Skeletal muscle tissue (tissue), 4 donors: ENCODE results near the gene ALS2CL. TPM values are rescaled to one million over a fixed set of nuclear protein-coding genes. Genes with fewer than 3 reads are reported as not detected.
A peak's percentile ranks its signal among the peaks of the same experiment; 100 is the strongest.

Experiments used
- H3K27ac ChIP-seq: one replicate; pipeline ENCODE4 v1.7.0; 2013; ENCODE audit warnings: mild to moderate bottlenecking, low read depth, low read length, inconsistent platforms
- H3K27me3 ChIP-seq, 3 donors: one replicate each; pipeline ENCODE4 v1.7.0; 2013; ENCODE audit warnings: low read length in 3 of 3; ENCODE audit not compliant: control insufficient read depth in 3 of 3, insufficient read depth in 3 of 3
- H3K36me3 ChIP-seq, 3 donors: one replicate each; pipeline ENCODE4 v1.7.0; 2013; ENCODE audit warnings: low read length in 3 of 3; ENCODE audit not compliant: control insufficient read depth in 3 of 3, insufficient read depth in 3 of 3
- H3K4me1 ChIP-seq, 3 donors: one replicate each; pipeline ENCODE4 v1.7.0; 2013; ENCODE audit warnings: low read length in 3 of 3, mild to moderate bottlenecking in 3 of 3; ENCODE audit not compliant: control insufficient read depth in 3 of 3, insufficient read depth in 3 of 3
- H3K4me3 ChIP-seq, 3 donors: one replicate each; pipeline ENCODE4 v1.7.0; 2013; ENCODE audit warnings: low read length in 3 of 3
- H3K9ac ChIP-seq, 3 donors: one replicate each; pipeline ENCODE4 v1.7.0; 2013; ENCODE audit warnings: low read length in 3 of 3, mild to moderate bottlenecking in 3 of 3, moderate library complexity in 2 of 3, low read depth in 1 of 3
- H3K9me3 ChIP-seq, 3 donors: one replicate each; pipeline ENCODE4 v1.7.0; 2013; ENCODE audit warnings: low read length in 3 of 3; ENCODE audit not compliant: control insufficient read depth in 3 of 3
- total RNA-seq: library from RNA; depleted of rRNA; stranded (reverse); fragments of >200 nt; gene quantifications from one replicate; pipeline ENCODE4 v1.2.3, GENCODE V29; 2014
- donor health status: Osteomylitis.

ALS2CL gene
- total RNA-seq, 1 donor from 2014 or later = 5.2 TPM

DNA sequence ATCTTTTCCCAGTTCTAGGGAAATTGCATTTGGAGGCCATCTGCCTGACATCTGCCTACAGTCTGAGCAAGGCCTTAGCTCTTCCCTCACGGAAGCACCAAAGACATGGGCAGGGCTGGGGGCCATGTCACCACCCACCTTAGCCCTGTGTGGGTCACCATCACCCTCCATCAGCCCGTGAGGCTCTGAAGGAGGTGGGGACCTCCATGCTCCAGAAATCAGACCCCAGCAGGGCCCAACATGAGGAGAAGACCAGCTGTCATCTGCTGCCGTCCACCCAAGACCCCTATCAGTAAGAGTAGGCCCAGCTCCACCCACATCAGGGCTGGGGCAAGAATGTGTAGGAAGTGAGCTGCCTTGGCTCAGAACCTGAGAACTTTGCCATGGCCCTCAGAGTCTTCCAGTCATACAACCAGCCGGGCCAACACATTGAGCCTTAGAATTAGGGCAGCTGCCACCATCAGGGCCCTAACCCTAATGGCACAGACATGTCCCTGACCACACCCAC, 9.6 kb upstream of the ALS2CL start:
- no peaks in the 10 kb centered on the region for H3K9me3 ChIP-seq
- peaks cover 48 to 57% (median 53%) of the 10 kb centered on the region in 3 donors for H3K4me1 ChIP-seq
- H3K9ac ChIP-seq = peak overlapping the region in 1 of 3 donors; percentile 25
- no peak overlapping the region for H3K27ac ChIP-seq
- H3K4me3 ChIP-seq = no peak overlapping the region
- peaks cover 0 to 2% (median 0%) of the 10 kb centered on the region in 3 donors for H3K27me3 ChIP-seq
- H3K36me3 ChIP-seq = no peaks in the 10 kb centered on the region

DNA sequence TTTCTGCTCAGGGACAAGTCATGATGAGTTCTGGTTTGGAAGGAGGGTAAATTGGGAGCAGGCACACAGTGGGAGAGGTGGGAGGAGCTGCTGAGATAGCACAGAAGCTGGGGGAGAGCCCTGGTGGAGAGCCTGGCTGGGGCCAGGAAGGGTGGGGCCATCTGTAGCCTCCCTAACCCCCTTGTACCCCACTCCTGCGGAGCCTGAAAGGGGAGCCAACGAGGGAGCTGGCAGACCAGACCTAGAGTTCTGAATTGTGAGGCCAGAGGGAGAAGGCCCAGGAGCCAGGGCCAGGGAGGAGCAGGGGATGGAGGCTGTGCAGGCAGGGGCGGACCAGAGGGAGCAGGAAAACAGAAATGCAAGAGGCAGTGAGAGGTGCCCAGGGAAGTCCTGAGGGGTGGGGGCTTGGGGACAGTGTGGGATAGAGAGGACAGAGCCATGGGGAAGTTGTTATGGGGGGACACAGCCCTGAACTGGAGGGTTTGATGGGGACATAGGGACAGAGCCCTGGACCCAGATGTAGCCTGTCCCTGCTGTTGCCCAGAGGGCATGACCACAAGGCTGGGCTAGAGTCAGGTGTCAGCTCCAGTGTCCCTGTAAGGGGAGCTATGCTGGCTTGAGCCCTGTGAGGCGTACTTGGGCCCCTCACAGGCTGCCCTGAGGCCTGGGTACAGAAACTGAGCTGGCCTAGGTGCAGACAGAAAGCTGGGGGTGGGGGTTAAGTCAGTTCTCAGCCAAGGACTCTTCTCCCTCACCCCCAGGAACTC, 8.9 kb upstream of the ALS2CL start:
- Histone ChIP-seq H3K27ac (no peak overlapping the region), H3K36me3 (no peaks in the 10 kb centered on the region), H3K9ac (peak overlapping the region in 1 of 3 donors; percentile 33), H3K4me3 (no peak overlapping the region), H3K4me1 (peaks cover 45 to 54% (median 49%) of the 10 kb centered on the region in 3 donors), H3K27me3 (peaks cover 0 to 2% (median 0%) of the 10 kb centered on the region in 3 donors), H3K9me3 (no peaks in the 10 kb centered on the region)

DNA sequence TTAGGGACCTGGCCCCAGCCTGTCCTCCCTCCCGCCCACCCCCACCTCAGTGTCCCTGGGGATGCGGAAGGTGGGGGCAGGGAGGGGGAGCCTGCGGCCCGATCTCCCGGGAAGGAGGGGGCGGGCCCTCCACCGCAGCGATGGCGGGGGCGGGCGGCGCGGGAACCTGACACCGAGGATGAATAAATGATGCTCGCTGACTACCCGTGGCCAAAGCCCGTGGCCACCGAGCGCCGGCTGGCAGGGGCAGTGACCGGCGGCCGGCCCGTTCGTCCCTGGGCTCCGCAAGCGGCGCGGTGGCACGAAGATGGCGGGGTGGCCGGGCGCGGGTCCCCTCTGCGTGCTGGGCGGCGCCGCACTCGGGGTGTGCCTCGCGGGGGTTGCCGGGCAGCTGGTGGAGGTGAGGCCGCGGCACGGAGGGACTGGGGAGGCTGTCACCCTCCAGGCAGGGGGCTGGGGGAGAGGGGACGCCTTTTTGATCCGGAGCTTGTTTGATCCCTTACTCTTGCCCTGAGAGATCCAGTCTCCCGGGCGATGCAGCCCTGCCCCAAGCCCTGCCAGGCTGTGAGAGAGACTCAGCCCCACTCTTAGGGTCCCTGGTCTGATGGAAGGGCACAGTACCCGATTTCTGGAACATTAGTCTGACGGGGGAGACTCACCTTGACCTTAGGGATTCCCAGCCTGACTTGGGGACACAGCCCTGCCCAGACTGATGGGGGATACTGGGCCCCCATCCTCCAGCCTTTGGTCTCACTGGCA, 7.9 kb upstream of the ALS2CL start, which contains the start of gene TMIE:
TMIE (plus strand) TSS at position 212 of the 759 bp plus-strand sequence; CDS start at position 308, 96 bp downstream.
- H3K27ac ChIP-seq = no peak within 1 kb of the TSS
- peak within 1 kb of the TSS in 2 of 3 donors; percentile 47 to 60 for H3K9ac ChIP-seq
- peaks cover 0 to 2% (median 0%) of the 10 kb centered on the region in 3 donors for H3K27me3 ChIP-seq
- H3K4me1 ChIP-seq = peaks cover 53 to 63% (median 53%) of the 10 kb centered on the region in 3 donors
- no peaks in the 10 kb centered on the region for H3K9me3 ChIP-seq
- H3K36me3 ChIP-seq = no peaks in the 10 kb centered on the region
- H3K4me3 ChIP-seq = peak within 1 kb of the TSS in 1 of 3 donors; percentile 49

- peaks cover 0 to 2% (median 0%) of the 10 kb centered on the region in 3 donors for H3K27me3 ChIP-seq
- H3K4me1 ChIP-seq = peaks cover 53 to 66% (median 59%) of the 10 kb centered on the region in 3 donors
- H3K36me3 ChIP-seq = no peaks in the 10 kb centered on the region
- no peak overlapping the region for H3K4me3 ChIP-seq
- no peak overlapping the region for H3K27ac ChIP-seq
- H3K9me3 ChIP-seq = peaks cover 0 to 3% (median 0%) of the 10 kb centered on the region in 3 donors
- no peak overlapping the region for H3K9ac ChIP-seq
These were observed 7.3 kb upstream of the ALS2CL start for GRCh38 chr3:46700772-46701171.

GRCh38 chr3:46699676-46700523, 6.4 kb upstream of the ALS2CL start:
- H3K4me1 ChIP-seq = peaks cover 58 to 66% (median 61%) of the 10 kb centered on the region in 3 donors
- H3K27ac ChIP-seq = no peak overlapping the region
- no peaks in the 10 kb centered on the region for H3K36me3 ChIP-seq
- peaks cover 0 to 3% (median 0%) of the 10 kb centered on the region in 3 donors for H3K9me3 ChIP-seq
- no peak overlapping the region for H3K4me3 ChIP-seq
- H3K9ac ChIP-seq = peak overlapping the region in 1 of 3 donors; percentile 57
- peaks cover 0 to 2% (median 0%) of the 10 kb centered on the region in 3 donors for H3K27me3 ChIP-seq

DNA sequence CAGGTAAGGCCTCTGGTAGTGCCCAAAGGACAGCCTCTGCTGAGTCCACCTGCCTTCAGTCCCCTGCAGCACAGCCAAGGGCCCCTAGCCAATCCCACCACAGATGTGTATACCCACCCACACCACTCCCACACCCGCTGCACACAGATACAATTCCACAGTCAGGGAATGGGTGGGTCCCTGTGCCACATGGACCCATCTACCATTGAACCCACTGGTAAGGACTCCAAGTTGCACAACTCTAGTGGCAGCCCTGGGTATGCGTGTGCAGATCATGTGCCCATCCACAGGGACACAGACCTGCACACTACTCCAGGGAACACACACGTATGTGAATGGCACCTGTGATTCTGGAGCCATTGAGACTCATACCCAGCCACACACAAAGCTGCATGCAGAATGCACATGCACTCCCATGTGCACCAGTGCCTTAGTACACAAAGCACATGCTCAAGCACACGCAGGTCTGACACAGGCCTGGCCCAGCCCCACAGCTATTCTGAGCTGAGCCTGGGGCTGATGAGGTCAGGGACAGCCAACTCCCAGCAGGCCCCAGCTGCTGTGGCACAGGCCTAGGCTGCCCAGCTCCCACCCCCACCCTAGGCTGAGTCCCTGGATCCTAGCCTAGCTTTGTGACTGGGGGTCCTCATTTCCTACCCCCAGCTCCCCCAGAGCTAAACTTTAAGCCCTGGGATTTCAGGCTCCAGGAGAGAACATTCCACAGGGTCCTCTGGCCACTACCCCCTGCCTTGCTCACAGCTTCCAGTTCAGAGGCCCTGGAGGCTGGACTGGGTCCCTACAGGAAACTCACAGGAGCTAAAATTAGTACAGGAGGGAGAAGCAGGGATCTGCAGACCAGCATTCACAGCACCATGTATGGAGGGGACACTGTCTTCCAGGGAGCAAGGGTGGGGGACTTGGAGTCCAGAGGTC, 2.7 kb upstream of the ALS2CL start:
- no peaks in the 10 kb centered on the region for H3K27me3 ChIP-seq
- peak overlapping the region; percentile 80 for H3K27ac ChIP-seq
- peaks cover 0 to 3% (median 0%) of the 10 kb centered on the region in 3 donors for H3K9me3 ChIP-seq
- peak overlapping the region in 2 of 3 donors; percentile 45 to 52 for H3K4me3 ChIP-seq
- H3K4me1 ChIP-seq = peaks cover 67 to 77% (median 71%) of the 10 kb centered on the region in 3 donors
- H3K36me3 ChIP-seq = no peaks in the 10 kb centered on the region
- H3K9ac ChIP-seq = peak overlapping the region; percentile 41 to 87 (median 81)

GRCh38 chr3:46695177-46695961, 1.9 kb upstream of the ALS2CL start:
- H3K4me1 ChIP-seq = peaks cover 70 to 78% (median 72%) of the 10 kb centered on the region in 3 donors
- no peaks in the 10 kb centered on the region for H3K36me3 ChIP-seq
- peak overlapping the region in 2 of 3 donors; percentile 81 to 87 for H3K9ac ChIP-seq

GRCh38 chr3:46694520-46694919, 1.0 kb upstream of the ALS2CL start:
- no peaks in the 10 kb centered on the region for H3K27me3 ChIP-seq
- peak overlapping the region; percentile 60 to 68 (median 61) for H3K4me3 ChIP-seq
- H3K9ac ChIP-seq = peak overlapping the region; percentile 68 to 87 (median 74)
- peaks cover 0 to 3% (median 0%) of the 10 kb centered on the region in 3 donors for H3K9me3 ChIP-seq
- peak overlapping the region; percentile 80 for H3K27ac ChIP-seq
- H3K4me1 ChIP-seq = peaks cover 66 to 74% (median 69%) of the 10 kb centered on the region in 3 donors
- H3K36me3 ChIP-seq = no peaks in the 10 kb centered on the region

More at GRCh38 chr3:46695177-46695961, 1.9 kb upstream of the ALS2CL start:
- Histone ChIP-seq H3K4me3 (peak overlapping the region in 2 of 3 donors; percentile 45), H3K27ac (peak overlapping the region; percentile 80), H3K27me3 (no peaks in the 10 kb centered on the region), H3K9me3 (peaks cover 0 to 3% (median 0%) of the 10 kb centered on the region in 3 donors)
